ENCODE results near the gene CCR5AS.
"Not testable (repeated sequence)": the region's sequence is repeated elsewhere in the genome, so short reads cannot be mapped to it uniquely, and the experiment has no call there.

Gene CCR5AS

DNA sequence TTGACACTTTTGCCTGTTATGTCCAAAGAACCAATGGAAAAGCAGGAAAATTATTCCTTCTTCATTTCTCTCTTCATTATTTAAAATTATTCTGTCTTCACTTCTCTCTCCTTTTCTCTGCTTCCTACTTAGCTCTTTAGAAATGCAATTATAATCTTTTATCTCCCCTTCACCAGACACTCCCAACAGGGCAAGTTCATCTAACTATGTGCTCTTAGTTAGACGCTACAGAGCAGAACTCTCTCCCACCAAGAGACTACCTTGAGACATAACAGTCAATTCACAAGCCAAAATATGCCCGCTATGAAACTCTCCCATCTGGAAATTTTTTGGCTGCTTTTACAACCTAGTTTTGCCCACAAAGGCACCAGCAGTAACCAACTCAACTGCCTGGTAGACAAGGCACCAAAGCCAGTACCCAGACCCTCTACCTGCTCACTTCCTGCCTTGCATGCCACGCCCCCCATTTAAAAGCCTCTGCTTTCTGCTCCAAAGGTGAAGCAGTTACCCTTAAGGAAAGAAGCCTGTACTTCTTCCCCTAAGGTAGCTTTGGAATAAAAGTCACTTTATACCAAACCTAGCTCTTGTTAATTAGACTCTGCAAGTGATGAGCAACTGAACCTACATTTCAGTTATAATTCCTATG is 28.3 kb upstream of the CCR5AS start:
- Histone ChIP-seq H3K4me1 (no peaks in the 10 kb centered on the region), H3K36me3 (no peaks in the 10 kb centered on the region)
- no peak for DNase-seq

DNA sequence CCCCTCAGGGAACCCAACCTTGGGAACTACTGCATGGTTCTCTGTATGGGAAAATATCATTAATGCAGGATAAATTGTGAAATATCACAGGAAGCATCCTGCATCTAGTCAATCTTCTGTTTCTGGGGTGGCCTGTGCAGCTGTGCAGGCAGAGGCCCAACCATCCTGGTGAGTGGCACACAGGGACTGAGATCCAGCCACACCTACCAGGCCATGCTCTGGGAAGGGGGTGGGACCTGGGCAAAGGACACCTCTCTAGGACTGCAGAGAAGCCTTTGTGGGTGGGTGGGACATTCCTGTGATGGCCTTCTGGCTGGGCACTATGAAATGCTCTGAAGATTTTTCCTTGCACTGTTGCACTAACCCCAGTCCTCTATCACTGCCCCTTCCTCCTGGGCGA is 27.0 kb upstream of the CCR5AS start:
- 96 to 98% methylated on average over 1 of the region's 1 CpG for WGBS, 2 donors

More for the DNA sequence above, 28.3 kb upstream of the CCR5AS start:
- Histone ChIP-seq H3K27me3 (no peaks in the 10 kb centered on the region), H3K4me3 (no peak overlapping the region), H3K9me3 (no peaks in the 10 kb centered on the region), H3K27ac (no peak overlapping the region)
- intact Hi-C loops (cut with DNase I), result no loop called here
- WGBS, 2 donors, result 78 to 88% methylated on average over 3 of the region's 3 CpGs
- TF ChIP-seq POLR2A (IDR thresholded peaks at IDR 0.05) (no peak), EP300 (IDR thresholded peaks at IDR 0.05) (no peak), POLR2AphosphoS5 (IDR thresholded peaks at IDR 0.05) (no peak)
- TF ChIP-seq, protein P1, sequence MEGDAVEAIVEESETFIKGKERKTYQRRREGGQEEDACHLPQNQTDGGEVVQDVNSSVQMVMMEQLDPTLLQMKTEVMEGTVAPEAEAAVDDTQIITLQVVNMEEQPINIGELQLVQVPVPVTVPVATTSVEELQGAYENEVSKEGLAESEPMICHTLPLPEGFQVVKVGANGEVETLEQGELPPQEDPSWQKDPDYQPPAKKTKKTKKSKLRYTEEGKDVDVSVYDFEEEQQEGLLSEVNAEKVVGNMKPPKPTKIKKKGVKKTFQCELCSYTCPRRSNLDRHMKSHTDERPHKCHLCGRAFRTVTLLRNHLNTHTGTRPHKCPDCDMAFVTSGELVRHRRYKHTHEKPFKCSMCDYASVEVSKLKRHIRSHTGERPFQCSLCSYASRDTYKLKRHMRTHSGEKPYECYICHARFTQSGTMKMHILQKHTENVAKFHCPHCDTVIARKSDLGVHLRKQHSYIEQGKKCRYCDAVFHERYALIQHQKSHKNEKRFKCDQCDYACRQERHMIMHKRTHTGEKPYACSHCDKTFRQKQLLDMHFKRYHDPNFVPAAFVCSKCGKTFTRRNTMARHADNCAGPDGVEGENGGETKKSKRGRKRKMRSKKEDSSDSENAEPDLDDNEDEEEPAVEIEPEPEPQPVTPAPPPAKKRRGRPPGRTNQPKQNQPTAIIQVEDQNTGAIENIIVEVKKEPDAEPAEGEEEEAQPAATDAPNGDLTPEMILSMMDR (IDR thresholded peaks at IDR 0.05), result no peak

DNA sequence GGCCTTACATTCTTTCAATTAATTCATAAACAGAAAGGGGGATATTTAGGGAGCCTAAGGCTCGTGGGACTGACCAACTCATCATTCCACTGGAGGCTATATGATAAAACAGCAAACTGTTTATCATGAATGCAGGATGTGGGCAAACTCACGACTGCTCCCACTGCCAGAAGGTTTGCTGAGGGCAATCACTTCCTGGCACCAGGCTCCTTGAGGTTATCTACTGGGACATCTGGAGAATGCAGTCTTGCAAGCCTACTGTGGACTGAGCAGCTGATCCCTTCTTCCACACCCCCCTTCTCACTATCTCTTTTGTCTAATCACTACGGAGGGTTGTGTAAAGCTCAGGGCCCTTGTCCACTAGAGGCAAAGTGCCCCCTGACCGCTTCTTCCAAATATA is 26.3 kb upstream of the CCR5AS start:
- intact Hi-C loops (cut with DNase I); H3K36me3 ChIP-seq; H3K27me3 ChIP-seq; DNase-seq; H3K4me3 ChIP-seq; H3K9me3 ChIP-seq; H3K4me1 ChIP-seq; H3K27ac ChIP-seq: not testable (repeated sequence)
- 56 to 84% methylated on average over 4 of the region's 4 CpGs for WGBS, 2 donors

More for the DNA sequence above, 27.0 kb upstream of the CCR5AS start:
- TF ChIP-seq, protein P1 (IDR thresholded peaks at IDR 0.05), result no peak
- no peak for TF ChIP-seq POLR2A (IDR thresholded peaks at IDR 0.05)
- TF ChIP-seq POLR2AphosphoS5 (IDR thresholded peaks at IDR 0.05), result no peak
- TF ChIP-seq EP300 (IDR thresholded peaks at IDR 0.05), result no peak
- H3K36me3 ChIP-seq, result no peaks in the 10 kb centered on the region
- no peak overlapping the region for H3K27ac ChIP-seq
- no peaks in the 10 kb centered on the region for H3K9me3 ChIP-seq
- H3K4me1 ChIP-seq, result no peaks in the 10 kb centered on the region
- no peaks in the 10 kb centered on the region for H3K27me3 ChIP-seq
- intact Hi-C loops (cut with DNase I), result no loop called here
- DNase-seq, result no peak
- no peak overlapping the region for H3K4me3 ChIP-seq

DNA sequence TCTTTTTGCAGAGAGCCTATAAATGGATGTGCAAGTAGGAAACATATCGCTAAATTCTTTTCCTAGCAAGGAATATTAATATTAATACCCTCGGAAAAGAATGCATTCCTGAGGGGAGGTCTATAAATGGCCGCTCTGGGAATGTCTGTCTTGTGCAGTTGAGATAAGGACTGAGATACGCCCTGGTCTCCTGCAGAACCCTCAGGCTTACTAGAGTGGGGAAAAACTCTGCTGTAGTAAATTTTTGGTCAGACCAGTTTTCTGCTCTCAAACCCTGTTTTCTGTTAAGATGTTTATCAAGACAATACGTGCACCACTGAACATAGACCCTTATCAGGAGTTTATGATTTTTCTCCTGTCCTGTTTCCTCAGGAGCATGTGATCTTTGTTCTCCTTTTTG is 25.0 kb upstream of the CCR5AS start:
- H3K27ac ChIP-seq; DNase-seq; H3K4me3 ChIP-seq; intact Hi-C loops (cut with DNase I); H3K9me3 ChIP-seq; H3K27me3 ChIP-seq; H3K4me1 ChIP-seq; H3K36me3 ChIP-seq: not testable (repeated sequence)
- WGBS, 2 donors, result 92 to 93% methylated on average over 5 of the region's 5 CpGs

DNA sequence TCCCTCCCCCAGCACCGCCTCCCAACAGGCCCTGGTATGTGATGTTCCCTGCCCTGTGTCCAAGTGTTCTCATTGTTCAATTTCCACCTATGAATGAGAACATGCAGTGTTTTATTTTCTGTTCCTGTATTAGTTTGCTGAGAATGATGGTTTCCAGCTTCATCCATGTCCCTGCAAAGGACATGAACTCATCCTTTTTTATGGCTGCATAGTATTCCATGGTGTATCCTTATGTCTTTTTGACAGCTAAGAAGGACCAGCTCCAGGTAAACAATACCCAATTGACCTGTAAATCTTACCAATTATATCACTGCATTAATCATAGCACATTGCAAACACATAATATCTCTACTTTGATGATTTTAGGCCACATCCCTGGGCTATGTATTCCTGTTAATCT is 24.0 kb upstream of the CCR5AS start:
- H3K36me3 ChIP-seq; DNase-seq; H3K27me3 ChIP-seq; H3K27ac ChIP-seq; H3K9me3 ChIP-seq; H3K4me1 ChIP-seq; H3K4me3 ChIP-seq; intact Hi-C loops (cut with DNase I): not testable (repeated sequence)
- 96 to 100% methylated on average over 1 of the region's 1 CpG for WGBS, 2 donors

DNA sequence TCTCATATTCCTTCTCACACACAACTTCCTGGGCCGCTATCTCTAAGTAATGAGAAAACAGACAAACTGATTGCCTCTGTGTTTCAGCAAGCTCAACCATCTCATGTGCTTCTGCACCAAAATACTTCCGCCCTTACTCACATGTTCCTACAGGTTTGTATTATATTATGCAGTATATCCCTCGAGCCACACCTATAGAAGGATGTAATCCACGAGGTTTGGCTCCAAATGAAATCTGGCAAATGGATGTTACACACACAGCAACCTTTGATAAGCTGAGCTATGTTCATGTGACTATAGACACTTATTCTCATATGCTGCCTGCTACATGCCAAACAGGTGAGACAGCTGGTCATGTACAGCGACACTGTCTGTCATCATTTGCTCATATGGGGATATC is 22.8 kb upstream of the CCR5AS start:
- no peaks in the 10 kb centered on the region for H3K27me3 ChIP-seq
- no peak for TF ChIP-seq EP300 (IDR thresholded peaks at IDR 0.05)
- TF ChIP-seq POLR2AphosphoS5 (IDR thresholded peaks at IDR 0.05), result no peak
- TF ChIP-seq, protein P1 (IDR thresholded peaks at IDR 0.05), result no peak
- TF ChIP-seq POLR2A (IDR thresholded peaks at IDR 0.05), result no peak
- H3K9me3 ChIP-seq, result no peaks in the 10 kb centered on the region
- no peaks in the 10 kb centered on the region for H3K36me3 ChIP-seq
- no peak overlapping the region for H3K27ac ChIP-seq
- intact Hi-C loops (cut with DNase I), result no loop called here
- H3K4me1 ChIP-seq, result no peaks in the 10 kb centered on the region
- 19 to 70% methylated on average over 5 of the region's 5 CpGs for WGBS, 2 donors
- no peak overlapping the region for H3K4me3 ChIP-seq
- DNase-seq, result no peak
